ENCODE data around the gene STK10.
A peak's percentile ranks its signal among the peaks of the same experiment; 100 is the strongest.

STK10 gene

DNA sequence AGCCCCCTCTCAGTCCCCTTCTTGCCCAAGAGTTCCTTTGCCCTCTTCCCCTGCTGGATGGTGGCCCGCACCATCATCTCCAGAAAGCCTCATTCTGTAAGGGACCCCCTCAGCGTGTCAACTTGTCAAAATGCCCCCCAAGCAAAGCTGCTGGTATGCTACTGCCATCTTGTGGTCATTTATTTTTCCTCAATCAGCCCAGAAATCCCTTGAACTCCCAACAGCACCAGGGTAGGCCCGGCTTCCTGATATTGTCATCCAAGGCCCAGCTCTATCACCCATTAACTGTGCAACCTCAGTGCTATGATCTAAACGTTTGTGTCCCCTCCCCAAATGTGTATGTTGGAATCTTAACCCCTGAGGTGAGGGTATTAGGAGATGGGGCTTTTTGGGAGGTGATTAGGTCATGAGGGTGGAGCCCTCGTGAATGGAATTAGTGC, 128.3 kb downstream of the STK10 start:
- DNase-seq (ENCODE audit: low read depth) = no peak
- H3K4me3 ChIP-seq (ENCODE audit: low read depth, low read length) = no peak overlapping the region
- TF ChIP-seq CTCF (IDR thresholded peaks at IDR 0.05; ENCODE audit: insufficient read depth, low read depth, low read length, missing control alignments) = peak; percentile 32

- no peak for DNase-seq (ENCODE audit: low read depth)
- no peak for TF ChIP-seq CTCF (IDR thresholded peaks at IDR 0.05; ENCODE audit: insufficient read depth, low read depth, low read length, missing control alignments)
- H3K4me3 ChIP-seq (ENCODE audit: low read depth, low read length) = no peak overlapping the region
These were observed 129.9 kb downstream of the STK10 start for GRCh38 chr5:172058088-172058487.

GRCh38 chr5:172055996-172056395, 132.0 kb downstream of the STK10 start:
- TF ChIP-seq CTCF (IDR thresholded peaks at IDR 0.05; ENCODE audit: insufficient read depth, low read depth, low read length, missing control alignments) = no peak
- no peak for DNase-seq (ENCODE audit: low read depth)
- no peak overlapping the region for H3K4me3 ChIP-seq (ENCODE audit: low read depth, low read length)

DNA sequence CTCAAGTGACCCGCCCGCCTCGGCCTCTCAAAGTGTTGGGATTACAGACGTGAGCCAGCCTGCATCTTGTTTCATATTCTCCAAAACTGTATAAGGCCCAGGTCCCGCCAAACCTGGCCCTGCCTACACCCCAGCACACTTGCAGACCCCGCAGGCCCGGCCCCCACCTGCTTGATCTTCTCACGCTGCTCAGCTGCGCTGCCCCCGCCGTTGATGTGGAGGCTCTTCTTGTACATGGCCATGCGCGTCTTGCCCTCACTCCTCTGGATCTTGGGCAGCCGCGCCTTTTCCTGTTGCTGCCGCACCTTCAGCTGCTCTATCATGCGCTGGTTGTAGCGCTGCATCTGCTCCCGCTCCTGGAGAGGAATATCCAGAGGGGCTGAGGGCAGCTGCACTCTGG, 132.6 kb downstream of the STK10 start:
- TF ChIP-seq CTCF (IDR thresholded peaks at IDR 0.05; ENCODE audit: insufficient read depth, low read depth, low read length, missing control alignments) = no peak
- DNase-seq (ENCODE audit: low read depth) = no peak

DNA sequence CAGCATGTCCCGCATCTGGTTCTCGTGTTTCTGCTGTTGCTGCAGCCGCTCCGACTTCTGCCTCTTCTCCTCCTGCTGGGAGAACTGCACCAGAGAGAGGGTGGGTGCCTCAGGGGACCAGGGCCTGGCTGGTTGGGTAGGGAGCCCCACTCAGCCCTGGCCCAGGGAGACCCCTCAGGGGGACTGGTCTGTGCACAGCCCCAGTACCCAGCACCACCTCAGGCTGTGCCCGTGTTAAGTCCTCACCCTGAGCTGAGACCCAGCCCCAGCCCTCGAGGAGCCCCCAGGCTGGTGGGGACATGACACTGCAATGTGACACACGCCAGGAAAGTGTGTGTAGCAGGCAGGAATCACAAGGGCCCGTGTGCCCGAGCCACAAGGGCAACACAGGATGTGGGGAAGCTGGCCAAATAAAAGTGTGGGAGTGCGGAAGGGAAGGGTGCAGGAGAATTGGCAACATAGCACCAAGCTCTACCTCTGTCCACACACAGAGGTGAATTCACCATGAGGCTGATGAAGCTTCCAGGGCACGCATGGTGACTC, 133.3 kb downstream of the STK10 start:
- TF ChIP-seq CTCF (IDR thresholded peaks at IDR 0.05; ENCODE audit: insufficient read depth, low read depth, low read length, missing control alignments) = no peak
- DNase-seq (ENCODE audit: low read depth) = no peak
- H3K4me3 ChIP-seq (ENCODE audit: low read depth, low read length) = no peak overlapping the region

More for the DNA sequence above, 132.6 kb downstream of the STK10 start:
- no peak overlapping the region for H3K4me3 ChIP-seq (ENCODE audit: low read depth, low read length)

DNA sequence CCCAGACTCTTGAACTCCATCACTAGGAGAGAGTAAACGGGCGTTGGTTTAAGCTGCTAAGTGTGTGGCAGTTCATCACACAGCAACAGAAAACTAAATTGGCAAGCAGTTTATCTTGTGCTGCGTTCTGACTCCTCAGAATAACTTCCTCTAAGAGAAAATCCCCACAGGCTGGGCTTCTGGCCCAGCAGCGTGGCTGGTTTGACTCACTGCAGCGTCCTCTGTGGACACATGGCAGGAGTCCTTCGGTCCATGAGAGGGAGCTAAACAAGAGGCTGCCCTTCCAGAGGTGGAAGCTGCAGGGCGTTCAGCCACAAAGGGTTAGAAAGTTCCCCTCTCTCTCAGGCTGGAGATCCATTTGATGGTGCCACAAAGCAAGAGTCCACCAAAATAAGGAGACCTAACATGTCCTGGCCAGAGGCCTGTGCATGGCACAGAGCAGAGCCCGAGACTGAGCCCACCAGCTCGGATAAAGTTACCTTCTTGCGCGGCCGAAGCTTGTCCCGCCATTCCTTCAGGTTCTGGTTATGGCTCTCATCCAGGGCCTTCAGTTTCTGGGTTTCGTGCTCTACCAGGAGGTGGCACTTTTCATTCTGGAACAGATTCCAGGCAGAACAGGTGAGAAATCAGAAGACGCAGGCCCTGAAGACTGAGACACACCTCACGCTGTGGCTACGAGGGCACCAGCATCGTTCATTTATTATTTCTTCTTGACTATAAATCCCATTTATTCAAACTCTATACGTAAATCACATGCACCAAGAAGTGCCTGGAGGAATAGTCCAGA, 135.4 kb downstream of the STK10 start:
- DNase-seq (ENCODE audit: low read depth) = no peak
- H3K4me3 ChIP-seq (ENCODE audit: low read depth, low read length) = no peak overlapping the region

More for the DNA sequence above, 135.4 kb downstream of the STK10 start:
- TF ChIP-seq CTCF (IDR thresholded peaks at IDR 0.05; ENCODE audit: insufficient read depth, low read depth, low read length, missing control alignments) = no peak

Measured in GM12865 (cell line).